Adrenal gland (tissue), 12 donors: ENCODE results near the gene MALT1. TPM values are rescaled to one million over a fixed set of nuclear protein-coding genes. Genes with fewer than 3 reads are reported as not detected.

Experiments used
- DNase-seq, 7 donors: peaks; one replicate each; pipeline ENCODE4 v3.0.0-alpha.2; 2019 to 2020
- H3K27ac ChIP-seq, 5 donors: fragments of 200-600 bp; sonication (generic) in 4 of 5; 1 replicate in 3 of 5; 2 replicates in 2 of 5; pipeline versions ENCODE4 v1.5.1 to v1.8.0; 2016 to 2020; ENCODE audit warnings: mild to moderate bottlenecking in 1 of 5
- H3K27me3 ChIP-seq: fragments of 200-600 bp; 2 replicates; pipeline ENCODE4 v1.8.0; 2021
- H3K36me3 ChIP-seq, 2 donors: fragments of 200-600 bp; replicated peaks in 1 of 2; 1 replicate in 1 of 2; 2 replicates in 1 of 2; pipeline versions ENCODE4 v1.5.1 to v1.8.0; 2018 to 2022
- H3K4me1 ChIP-seq, 2 donors: fragments of 200-600 bp; replicated peaks in 1 of 2; 1 replicate in 1 of 2; 2 replicates in 1 of 2; pipeline versions ENCODE4 v1.5.1 to v1.8.0; 2018 to 2021
- H3K4me3 ChIP-seq, 4 donors: fragments of 200-600 bp; sonication (generic) in 3 of 4; one replicate each; pipeline ENCODE4 v1.5.1; 2016 to 2018
- H3K9me3 ChIP-seq, 3 donors: fragments of 200-600 bp; sonication (generic) in 1 of 3; replicated peaks in 1 of 3; 1 replicate in 2 of 3; 2 replicates in 1 of 3; pipeline versions ENCODE4 v1.5.1 to v1.8.0; 2016 to 2021
- CTCF ChIP-seq, 6 experiments: fragments of 450-650 bp in 4 of 6; fragments of 200-600 bp in 2 of 6; sonication (generic) in 1 of 6; IDR thresholded peaks; 1 replicate in 5 of 6; 2 replicates in 1 of 6; pipeline versions ENCODE4 v1.5.1 to v1.8.0; 2016 to 2021; ENCODE audit warnings: antibody characterized with exemption in 6 of 6, mild to moderate bottlenecking in 2 of 6, moderate library complexity in 1 of 6
- POLR2A ChIP-seq, 2 donors: fragments of 450-650 bp; IDR thresholded peaks; one replicate each; pipeline ENCODE4 v1.6.1; 2017; ENCODE audit warnings: antibody characterized with exemption in 2 of 2, mild to moderate bottlenecking in 2 of 2, moderate library complexity in 1 of 2
- WGBS, 4 donors: extraction: QIAGEN DNeasy Blood & Tissue Kit in 2 of 4; methylation state at CpG; one replicate each; pipeline versions ENCODE4 v1.1.5 to v1.1.7; 2013 to 2017; 5-methylcytosine and 5-hydroxymethylcytosine counted together
- intact Hi-C, 2 donors: fragments of 100-400 bp; cut with DNase I; formaldehyde crosslinking; loops; one replicate each; pipeline versions ENCODE4 v1.14.1 to v1.15.0; 2022 to 2023
- polyA plus RNA-seq, 3 donors: library from polyadenylated mRNA; stranded (reverse); fragments of 200-250 nt in 2 of 3; fragments of 350-450 nt in 1 of 3; fragmentation: Illumina TruSeq in 1 of 3; extraction: RNeasy Lipid Tissue Mini Kit (QIAGEN cat#74804) in 1 of 3; gene quantifications; one replicate each; pipeline ENCODE4 v1.2.3, GENCODE V29; 2013 to 2014
- total RNA-seq, 9 donors: library from RNA; depleted of rRNA in 4 of 9; stranded (reverse); fragments of >200 nt in 4 of 9; fragments of 120-200 nt in 1 of 9; fragmentation: NEBNext Ultra II Directional in 1 of 9; extraction: Animal tissue kit (Norgen Biotek cat#: 25700) in 1 of 9; gene quantifications; one replicate each; pipeline versions ENCODE4 v1.1.0 to v1.2.4, GENCODE V29; 2013 to 2023
- donor health status: healthy with polysubstance abuse.
- donor health status: Bipolar disorder and iron deficiency.
- donor health status: DM: yes; HTN: yes; CAD: no.
- donor health status: DM: no; HTN: no; CAD: no.
- donor health status: DM: no; HTN: no; CAD: no.
- donor health status: DM: yes; HTN: yes; CAD: no.

The MALT1 gene
- total and polyA plus RNA-seq, 12 donors = 4.2 to 19.2 (median 9.4) TPM

- peaks cover 0 to 6% of the 10 kb centered on the region in 2 donors for H3K4me1 ChIP-seq
- 56 to 73% (median 68%) methylated on average over 4 of the region's 4 CpGs for WGBS, 4 donors
- H3K36me3 ChIP-seq = no peaks in the 10 kb centered on the region
- H3K4me3 ChIP-seq = no peak overlapping the region
- TF ChIP-seq POLR2A (IDR thresholded peaks at IDR 0.05) (no peak), CTCF (IDR thresholded peaks at IDR 0.05) (no peak)
- no peaks in the 10 kb centered on the region for H3K27me3 ChIP-seq
- intact Hi-C loops = no loop called here
- DNase-seq = no peak
- H3K9me3 ChIP-seq = no peaks in the 10 kb centered on the region
- H3K27ac ChIP-seq = no peak overlapping the region
Measured at GRCh38 chr18:58800582-58800981, 129.3 kb downstream of the MALT1 start.

GRCh38 chr18:58802959-58803358 is 131.7 kb downstream of the MALT1 start:
- H3K27me3 ChIP-seq = no peaks in the 10 kb centered on the region
- intact Hi-C loops = no loop called here
- no peak overlapping the region for H3K27ac ChIP-seq
- 77 to 98% (median 92%) methylated on average over 4 to 5 of the region's 5 CpGs for WGBS, 4 donors
- TF ChIP-seq CTCF (IDR thresholded peaks at IDR 0.05) = no peak
- TF ChIP-seq POLR2A (IDR thresholded peaks at IDR 0.05) = no peak
- no peaks in the 10 kb centered on the region for H3K36me3 ChIP-seq
- peaks cover 0 to 11% of the 10 kb centered on the region in 2 donors for H3K4me1 ChIP-seq
- H3K4me3 ChIP-seq = no peak overlapping the region
- no peak for DNase-seq
- H3K9me3 ChIP-seq = no peaks in the 10 kb centered on the region

GRCh38 chr18:58803978-58804377 is 132.7 kb downstream of the MALT1 start:
- no peaks in the 10 kb centered on the region for H3K27me3 ChIP-seq
- no peak overlapping the region for H3K27ac ChIP-seq
- TF ChIP-seq CTCF (IDR thresholded peaks at IDR 0.05) (no peak), POLR2A (IDR thresholded peaks at IDR 0.05) (no peak)
- 93 to 100% (median 97%) methylated on average over 1 to 4 of the region's 4 CpGs for WGBS, 4 donors
- H3K36me3 ChIP-seq = no peaks in the 10 kb centered on the region
- no peaks in the 10 kb centered on the region for H3K9me3 ChIP-seq
- H3K4me1 ChIP-seq = peaks cover 0 to 11% of the 10 kb centered on the region in 2 donors
- no peak overlapping the region for H3K4me3 ChIP-seq
- intact Hi-C loops = no loop called here
- no peak for DNase-seq

Other genes starting within 250 kb of the MALT1 start
- under 1 TPM in 2 of 9 donors, not detected in 7; 0.06 to 0.07 TPM for gene ALPK2, start 42.4 kb upstream of the MALT1 start, total RNA-seq
- gene ALPK2, start 42.4 kb upstream of the MALT1 start, polyA plus RNA-seq = under 1 TPM in 2 of 3 donors, not detected in 1; under 0.01 to 0.08 TPM
- 10 to 100 TPM; 14.8 to 34.8 (median 23.9) TPM for gene ZNF532, start 193.4 kb downstream of the MALT1 start, total RNA-seq
- gene ZNF532, start 193.4 kb downstream of the MALT1 start, polyA plus RNA-seq = 10 to 100 TPM; 11.6 to 17.3 (median 15.8) TPM